Gastroesophageal sphincter (tissue), 3 donors: ENCODE results near the gene FAM114A1.

Experiments used
- CTCF ChIP-seq, 4 experiments: fragments of 200-600 bp in 2 of 4; fragments of 450-650 bp in 2 of 4; sonication (generic) in 1 of 4; IDR thresholded peaks; one replicate each; pipeline ENCODE4 v1.5.1; 2017 to 2019; ENCODE audit warnings: antibody characterized with exemption in 4 of 4, mild to moderate bottlenecking in 2 of 4, moderate library complexity in 2 of 4
- EP300 ChIP-seq: sonication (generic); formaldehyde crosslinking; IDR thresholded peaks from one replicate; pipeline ENCODE4 v1.6.1; 2017; ENCODE audit warnings: antibody characterized with exemption, mild to moderate bottlenecking
- POLR2AphosphoS5 ChIP-seq: sonication (generic); formaldehyde crosslinking; IDR thresholded peaks from one replicate; pipeline ENCODE4 v1.6.1; 2017; ENCODE audit warnings: antibody characterized with exemption

- TF ChIP-seq CTCF (IDR thresholded peaks at IDR 0.05) (no peak), EP300 (no peak), POLR2AphosphoS5 (peak; percentile 92)
These were observed 80.9 kb downstream of the FAM114A1 start for GRCh38 chr4:38948551-38948950.
